HL-60 (cell line): ENCODE results near the gene OR1J2.

ENCODE experiments used
- DNase-seq, 2 experiments: peaks; one replicate each; pipeline ENCODE4 v3.0.0-alpha.2; 2010 to 2020; ENCODE audit warnings: low read depth in 1 of 2, low spot score in 1 of 2
- H3K27ac ChIP-seq: fragments of 250-450 bp; sonication (Bioruptor Pico); replicated peaks from 2 replicates; pipeline ENCODE4 v1.5.1; 2020; ENCODE audit warnings: mild to moderate bottlenecking, moderate library complexity
- H3K27me3 ChIP-seq: fragments of 250-450 bp; sonication (Bioruptor Pico); 2 replicates; pipeline ENCODE4 v1.5.1; 2021; ENCODE audit warnings: mild to moderate bottlenecking, moderate library complexity; ENCODE audit not compliant: insufficient read depth, poor library complexity, severe bottlenecking
- H3K4me3 ChIP-seq: replicated peaks from 2 replicates; pipeline ENCODE4 v1.5.1; 2011; ENCODE audit warnings: mild to moderate bottlenecking, control low read depth, low read length; ENCODE audit not compliant: insufficient read depth
- GABPA ChIP-seq: IDR thresholded peaks from 2 replicates; pipeline ENCODE4 v1.6.1; 2012; ENCODE audit warnings: low read depth
- POLR2AphosphoS5 ChIP-seq: IDR thresholded peaks from 2 replicates; pipeline ENCODE4 v1.6.1; 2012; ENCODE audit warnings: low read depth
- SPI1 ChIP-seq: IDR thresholded peaks from 2 replicates; pipeline ENCODE4 v1.6.1; 2012; ENCODE audit warnings: low read depth, mild to moderate bottlenecking, borderline replicate concordance
- TF ChIP-seq, protein P1 (sequence below): IDR thresholded peaks from one replicate; pipeline ENCODE4 v1.5.1; 2011; ENCODE audit warnings: low read length, control low read depth, inconsistent platforms; ENCODE audit not compliant: insufficient read depth
- TF ChIP-seq, protein P2 (sequence below): IDR thresholded peaks from 2 replicates; pipeline ENCODE4 v1.6.1; 2012; ENCODE audit warnings: low read depth; ENCODE audit not compliant: insufficient replicate concordance

Gene OR1J2

DNA sequence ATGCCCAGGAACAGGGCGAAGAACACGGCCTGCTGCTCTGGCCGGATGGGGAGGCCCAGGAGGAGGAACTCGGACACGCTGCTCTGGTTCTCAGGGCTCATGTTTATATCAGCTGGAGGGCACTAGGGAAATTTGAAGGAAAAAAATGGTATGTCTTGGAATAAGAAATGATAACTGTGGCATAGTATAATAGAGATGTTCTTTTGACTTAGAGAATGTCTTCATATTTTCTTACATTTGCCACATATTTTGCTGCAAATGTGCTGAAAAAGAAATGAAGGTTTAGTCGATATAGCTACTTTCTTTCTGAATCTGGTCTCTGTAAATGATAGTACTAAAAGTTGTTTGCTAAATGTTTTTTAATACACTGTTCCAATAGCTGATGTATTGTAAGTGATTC lies 32.8 kb upstream of the OR1J2 start, which contains the start of gene OR1J1:
Gene OR1J1 (minus strand): TSS at position 101 of the 400 bp plus-strand sequence. CDS start 0 bp downstream, at position 101.
- TF ChIP-seq, protein P1, sequence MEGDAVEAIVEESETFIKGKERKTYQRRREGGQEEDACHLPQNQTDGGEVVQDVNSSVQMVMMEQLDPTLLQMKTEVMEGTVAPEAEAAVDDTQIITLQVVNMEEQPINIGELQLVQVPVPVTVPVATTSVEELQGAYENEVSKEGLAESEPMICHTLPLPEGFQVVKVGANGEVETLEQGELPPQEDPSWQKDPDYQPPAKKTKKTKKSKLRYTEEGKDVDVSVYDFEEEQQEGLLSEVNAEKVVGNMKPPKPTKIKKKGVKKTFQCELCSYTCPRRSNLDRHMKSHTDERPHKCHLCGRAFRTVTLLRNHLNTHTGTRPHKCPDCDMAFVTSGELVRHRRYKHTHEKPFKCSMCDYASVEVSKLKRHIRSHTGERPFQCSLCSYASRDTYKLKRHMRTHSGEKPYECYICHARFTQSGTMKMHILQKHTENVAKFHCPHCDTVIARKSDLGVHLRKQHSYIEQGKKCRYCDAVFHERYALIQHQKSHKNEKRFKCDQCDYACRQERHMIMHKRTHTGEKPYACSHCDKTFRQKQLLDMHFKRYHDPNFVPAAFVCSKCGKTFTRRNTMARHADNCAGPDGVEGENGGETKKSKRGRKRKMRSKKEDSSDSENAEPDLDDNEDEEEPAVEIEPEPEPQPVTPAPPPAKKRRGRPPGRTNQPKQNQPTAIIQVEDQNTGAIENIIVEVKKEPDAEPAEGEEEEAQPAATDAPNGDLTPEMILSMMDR: no peak
- TF ChIP-seq POLR2AphosphoS5: no peak
- TF ChIP-seq, protein P2, sequence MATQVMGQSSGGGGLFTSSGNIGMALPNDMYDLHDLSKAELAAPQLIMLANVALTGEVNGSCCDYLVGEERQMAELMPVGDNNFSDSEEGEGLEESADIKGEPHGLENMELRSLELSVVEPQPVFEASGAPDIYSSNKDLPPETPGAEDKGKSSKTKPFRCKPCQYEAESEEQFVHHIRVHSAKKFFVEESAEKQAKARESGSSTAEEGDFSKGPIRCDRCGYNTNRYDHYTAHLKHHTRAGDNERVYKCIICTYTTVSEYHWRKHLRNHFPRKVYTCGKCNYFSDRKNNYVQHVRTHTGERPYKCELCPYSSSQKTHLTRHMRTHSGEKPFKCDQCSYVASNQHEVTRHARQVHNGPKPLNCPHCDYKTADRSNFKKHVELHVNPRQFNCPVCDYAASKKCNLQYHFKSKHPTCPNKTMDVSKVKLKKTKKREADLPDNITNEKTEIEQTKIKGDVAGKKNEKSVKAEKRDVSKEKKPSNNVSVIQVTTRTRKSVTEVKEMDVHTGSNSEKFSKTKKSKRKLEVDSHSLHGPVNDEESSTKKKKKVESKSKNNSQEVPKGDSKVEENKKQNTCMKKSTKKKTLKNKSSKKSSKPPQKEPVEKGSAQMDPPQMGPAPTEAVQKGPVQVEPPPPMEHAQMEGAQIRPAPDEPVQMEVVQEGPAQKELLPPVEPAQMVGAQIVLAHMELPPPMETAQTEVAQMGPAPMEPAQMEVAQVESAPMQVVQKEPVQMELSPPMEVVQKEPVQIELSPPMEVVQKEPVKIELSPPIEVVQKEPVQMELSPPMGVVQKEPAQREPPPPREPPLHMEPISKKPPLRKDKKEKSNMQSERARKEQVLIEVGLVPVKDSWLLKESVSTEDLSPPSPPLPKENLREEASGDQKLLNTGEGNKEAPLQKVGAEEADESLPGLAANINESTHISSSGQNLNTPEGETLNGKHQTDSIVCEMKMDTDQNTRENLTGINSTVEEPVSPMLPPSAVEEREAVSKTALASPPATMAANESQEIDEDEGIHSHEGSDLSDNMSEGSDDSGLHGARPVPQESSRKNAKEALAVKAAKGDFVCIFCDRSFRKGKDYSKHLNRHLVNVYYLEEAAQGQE: no peak
- peaks cover 2% of the 10 kb centered on the region for H3K27me3 ChIP-seq
- no peak within 1 kb of the TSS for H3K4me3 ChIP-seq
- no peak for DNase-seq
- no peak within 1 kb of the TSS for H3K27ac ChIP-seq

- Histone ChIP-seq H3K4me3 (no peak overlapping the region), H3K27me3 (peaks cover 2% of the 10 kb centered on the region), H3K27ac (no peak overlapping the region)
- DNase-seq: no peak
- TF ChIP-seq GABPA (no peak), POLR2AphosphoS5 (no peak), SPI1 (no peak)
- TF ChIP-seq, protein P1: no peak
- TF ChIP-seq, protein P2: no peak
Measured at GRCh38 chr9:122479062-122479461, 31.5 kb upstream of the OR1J2 start.

DNA sequence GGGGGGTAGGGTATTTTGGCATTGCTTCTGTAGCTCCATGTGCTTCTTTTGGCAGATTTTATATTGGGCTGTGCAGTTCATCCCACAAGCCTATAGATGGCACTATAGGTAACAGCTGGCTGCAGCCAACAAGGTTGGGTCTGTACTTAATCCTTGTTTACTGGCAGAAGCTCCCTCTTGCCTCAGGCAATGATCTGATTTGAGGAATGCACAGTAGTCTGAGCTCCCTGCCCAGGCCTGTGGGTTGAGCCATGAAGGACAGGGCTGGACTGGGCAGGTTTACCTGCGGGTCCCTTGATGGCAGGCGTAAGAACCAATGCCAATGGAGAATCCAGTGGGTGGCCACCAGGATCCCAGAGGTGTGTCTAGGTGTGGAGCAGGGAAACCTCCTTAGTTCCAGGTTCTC lies 11.7 kb upstream of the OR1J2 start:
- no peak overlapping the region for H3K4me3 ChIP-seq
- no peak for TF ChIP-seq GABPA
- no peak for TF ChIP-seq SPI1
- TF ChIP-seq, protein P1: peak; percentile 82
- DNase-seq: peak in 1 of 2 experiments; percentile 36
- no peak overlapping the region for H3K27ac ChIP-seq
- H3K27me3 ChIP-seq: peaks cover 10% of the 10 kb centered on the region

DNA sequence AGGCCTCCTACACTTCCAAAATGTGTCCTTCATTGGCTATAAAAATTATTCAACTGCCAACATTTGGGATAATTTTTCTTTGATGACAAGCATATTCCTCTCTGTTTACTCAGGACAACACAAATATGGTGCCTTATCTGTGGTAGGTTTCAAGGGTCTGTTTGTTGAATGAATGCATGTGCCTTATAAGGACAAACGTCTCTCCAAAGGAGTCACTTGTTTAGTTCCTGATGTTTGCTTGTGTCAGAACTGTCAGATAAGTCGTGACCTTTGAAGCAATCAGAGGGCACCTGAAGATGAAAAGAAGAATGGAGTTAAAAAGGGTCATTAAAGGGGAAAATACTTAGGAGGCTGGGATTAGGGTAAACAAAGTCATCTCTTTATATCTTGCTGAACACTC lies 3.6 kb upstream of the OR1J2 start:
- TF ChIP-seq SPI1: no peak
- TF ChIP-seq POLR2AphosphoS5: no peak
- no peak for TF ChIP-seq GABPA
- TF ChIP-seq, protein P1: no peak
- TF ChIP-seq, protein P2: no peak
- H3K4me3 ChIP-seq: no peak overlapping the region
- no peak for DNase-seq
- H3K27ac ChIP-seq: no peak overlapping the region
- peaks cover 7% of the 10 kb centered on the region for H3K27me3 ChIP-seq
